WTC11 (cell line): ENCODE data around the gene PRICKLE1. TPM values are rescaled to one million over a fixed set of nuclear protein-coding genes. Genes with fewer than 3 reads are reported as not detected.

Experiments used
- ATAC-seq: fragments of 200-7000 bp; cut with Tn5 transposase; 2 replicates; pipeline ENCODE4 v1.10.0; 2021; ENCODE audit warnings: mild to moderate bottlenecking, moderate library complexity
- CTCF ChIA-PET: fragments of 300-600 bp; sonication (Branson Sonifier 250); formaldehyde crosslinking; loops from one replicate; lab custom pipeline; 2021; ENCODE audit warnings: antibody characterized with exemption; lab: Charles Lee
- POLR2A ChIA-PET: fragments of 350-600 bp; sonication (Branson Sonifier 250); formaldehyde crosslinking; loops from one replicate; lab custom pipeline; 2021; ENCODE audit warnings: antibody characterized with exemption; lab: Charles Lee
- DNase-seq: peaks from one replicate; pipeline ENCODE4 v3.0.0; 2021; ENCODE audit warnings: low spot score
- H3K27ac Mint-ChIP-seq: 2 replicates; pipeline ENCODE4 v1.8.0; 2021; ENCODE audit warnings: mixed read lengths
- H3K27me3 Mint-ChIP-seq: 2 replicates; pipeline ENCODE4 v1.8.0; 2021; ENCODE audit warnings: low read depth, mild to moderate bottlenecking, moderate library complexity, mixed read lengths
- H3K36me3 Mint-ChIP-seq: 2 replicates; pipeline ENCODE4 v1.8.0; 2021; ENCODE audit warnings: mixed read lengths
- H3K4me1 Mint-ChIP-seq: 2 replicates; pipeline ENCODE4 v1.8.0; 2022; ENCODE audit warnings: mixed read lengths
- H3K4me3 Mint-ChIP-seq: 2 replicates; pipeline ENCODE4 v1.8.0; 2021; ENCODE audit warnings: mild to moderate bottlenecking, moderate library complexity, mixed read lengths
- H3K9me3 Mint-ChIP-seq: 2 replicates; pipeline ENCODE4 v1.8.0; 2021; ENCODE audit warnings: mixed read lengths
- CREM ChIP-seq: sonication (generic); formaldehyde crosslinking; IDR thresholded peaks from 2 replicates; pipeline ENCODE4 v1.8.1; 2022; ENCODE audit warnings: mild to moderate bottlenecking, missing genetic modification reagents, moderate library complexity
- GABPB1 ChIP-seq: sonication (generic); formaldehyde crosslinking; IDR thresholded peaks from 2 replicates; pipeline ENCODE4 v1.8.1; 2023; ENCODE audit warnings: mild to moderate bottlenecking, missing genetic modification reagents
- GRHL2 ChIP-seq: fragments of 250-450 bp; sonication (Bioruptor Pico); IDR thresholded peaks from 2 replicates; pipeline ENCODE4 v1.8.0; 2022; ENCODE audit warnings: mild to moderate bottlenecking, moderate library complexity; ENCODE audit not compliant: insufficient replicate concordance, severe bottlenecking
- GTF2I ChIP-seq: fragments of 250-450 bp; sonication (Bioruptor Pico); conservative IDR thresholded peaks from 2 replicates; pipeline ENCODE4 v1.4.0; 2021; ENCODE audit warnings: mild to moderate bottlenecking
- NR1H2 ChIP-seq: sonication (generic); formaldehyde crosslinking; IDR thresholded peaks from 2 replicates; pipeline ENCODE4 v1.9.0; 2021; ENCODE audit warnings: mild to moderate bottlenecking, moderate library complexity, missing genetic modification reagents
- OVOL2 ChIP-seq: fragments of 250-450 bp; sonication (Bioruptor Pico); IDR thresholded peaks from 2 replicates; pipeline ENCODE4 v1.9.0; 2021; ENCODE audit warnings: mild to moderate bottlenecking, borderline replicate concordance
- RORB ChIP-seq: fragments of 250-450 bp; sonication (Bioruptor Pico); IDR thresholded peaks from 2 replicates; pipeline ENCODE4 v1.9.0; 2021; ENCODE audit warnings: mild to moderate bottlenecking
- SMAD3 ChIP-seq: sonication (generic); formaldehyde crosslinking; IDR thresholded peaks from 2 replicates; pipeline ENCODE4 v1.8.0; 2022; ENCODE audit warnings: missing genetic modification reagents, mild to moderate bottlenecking, borderline replicate concordance
- ZBTB21 ChIP-seq: sonication (generic); formaldehyde crosslinking; IDR thresholded peaks from 2 replicates; pipeline ENCODE4 v1.8.1; 2023; ENCODE audit warnings: mild to moderate bottlenecking, missing genetic modification reagents, borderline replicate concordance
- ZNF263 ChIP-seq: sonication (generic); formaldehyde crosslinking; IDR thresholded peaks from 2 replicates; pipeline ENCODE4 v1.8.1; 2022; ENCODE audit warnings: low read depth, mild to moderate bottlenecking, moderate library complexity, missing genetic modification reagents
- ZNF281 ChIP-seq: sonication (generic); formaldehyde crosslinking; IDR thresholded peaks from 2 replicates; pipeline ENCODE4 v1.8.0; 2023; ENCODE audit warnings: mild to moderate bottlenecking, missing genetic modification reagents
- ZNF423 ChIP-seq: fragments of 250-450 bp; sonication (Bioruptor Pico); IDR thresholded peaks from 2 replicates; pipeline ENCODE4 v2.1.2; 2022; ENCODE audit warnings: mild to moderate bottlenecking, moderate library complexity
- total RNA-seq: library from RNA; stranded (reverse); gene quantifications from 3 replicates; pipeline ENCODE4 v1.2.3, GENCODE V29; 2021
- TF ChIP-seq, protein P1 (sequence below): sonication (generic); formaldehyde crosslinking; IDR thresholded peaks from 2 replicates; pipeline ENCODE4 v1.8.1; 2023; ENCODE audit warnings: mild to moderate bottlenecking, missing genetic modification reagents
- TF ChIP-seq, protein P2 (sequence below): sonication (generic); formaldehyde crosslinking; IDR thresholded peaks from 2 replicates; pipeline ENCODE4 v1.8.1; 2023; ENCODE audit warnings: mild to moderate bottlenecking, moderate library complexity, missing genetic modification reagents
- TF ChIP-seq, protein P3 (sequence below): sonication (generic); formaldehyde crosslinking; conservative IDR thresholded peaks from 2 replicates; pipeline ENCODE4 v1.8.1; 2022; ENCODE audit warnings: mild to moderate bottlenecking, missing genetic modification reagents
- TF ChIP-seq, protein P4 (sequence below): sonication (generic); formaldehyde crosslinking; IDR thresholded peaks from 2 replicates; pipeline ENCODE4 v1.8.1; 2022; ENCODE audit warnings: mild to moderate bottlenecking, missing genetic modification reagents, moderate library complexity, borderline replicate concordance

Gene PRICKLE1
- total RNA-seq, 1 experiment from 2014 or later = 11.7 TPM

DNA sequence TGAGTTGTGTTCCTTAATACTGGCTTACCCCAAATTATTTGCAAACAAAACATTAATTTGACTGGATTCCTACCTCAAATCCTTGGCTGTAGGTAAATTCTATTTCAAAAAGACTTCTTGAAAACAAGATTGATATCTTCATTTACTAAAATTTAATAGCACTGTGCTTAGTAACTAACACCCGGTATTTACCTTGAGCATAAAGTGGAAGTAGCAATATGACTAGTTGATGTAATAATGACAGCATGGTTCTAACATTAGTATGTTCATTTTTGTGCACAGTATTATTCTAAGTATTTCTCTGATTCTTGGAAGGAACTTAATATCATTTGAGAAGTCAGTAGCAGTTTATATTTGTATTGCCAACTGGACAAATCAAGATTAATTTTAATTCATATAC is 166.8 kb downstream of the PRICKLE1 start (continued):
- TF ChIP-seq, protein P1, sequence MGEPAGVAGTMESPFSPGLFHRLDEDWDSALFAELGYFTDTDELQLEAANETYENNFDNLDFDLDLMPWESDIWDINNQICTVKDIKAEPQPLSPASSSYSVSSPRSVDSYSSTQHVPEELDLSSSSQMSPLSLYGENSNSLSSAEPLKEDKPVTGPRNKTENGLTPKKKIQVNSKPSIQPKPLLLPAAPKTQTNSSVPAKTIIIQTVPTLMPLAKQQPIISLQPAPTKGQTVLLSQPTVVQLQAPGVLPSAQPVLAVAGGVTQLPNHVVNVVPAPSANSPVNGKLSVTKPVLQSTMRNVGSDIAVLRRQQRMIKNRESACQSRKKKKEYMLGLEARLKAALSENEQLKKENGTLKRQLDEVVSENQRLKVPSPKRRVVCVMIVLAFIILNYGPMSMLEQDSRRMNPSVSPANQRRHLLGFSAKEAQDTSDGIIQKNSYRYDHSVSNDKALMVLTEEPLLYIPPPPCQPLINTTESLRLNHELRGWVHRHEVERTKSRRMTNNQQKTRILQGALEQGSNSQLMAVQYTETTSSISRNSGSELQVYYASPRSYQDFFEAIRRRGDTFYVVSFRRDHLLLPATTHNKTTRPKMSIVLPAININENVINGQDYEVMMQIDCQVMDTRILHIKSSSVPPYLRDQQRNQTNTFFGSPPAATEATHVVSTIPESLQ (CRISPR knock-in tag) = no peak
- TF ChIP-seq OVOL2 (CRISPR knock-in tag) = no peak

- ChIA-PET CTCF (interaction anchor here (1.0 to 1.2 kb wide), 2 partner anchors 61 to 147 kb away, joined by 3 to 4 read pairs; no protein-coding TSS in a partner anchor), POLR2A (interaction anchor here (0.7 kb wide), 1 partner anchor 420 kb away, joined by 3 read pairs; no protein-coding TSS in a partner anchor)
- Mint-ChIP-seq H3K27ac (no peak overlapping the region), H3K9me3 (no peaks in the 10 kb centered on the region), H3K27me3 (no peaks in the 10 kb centered on the region), H3K4me1 (peaks cover 20% of the 10 kb centered on the region), H3K36me3 (no peaks in the 10 kb centered on the region), H3K4me3 (no peak overlapping the region)
- no peak for DNase-seq
- no peak for TF ChIP-seq RORB (CRISPR knock-in tag)
- no peak for ATAC-seq
Observed at GRCh38 chr12:42421844-42422779, 167.4 kb downstream of the PRICKLE1 start.

DNA sequence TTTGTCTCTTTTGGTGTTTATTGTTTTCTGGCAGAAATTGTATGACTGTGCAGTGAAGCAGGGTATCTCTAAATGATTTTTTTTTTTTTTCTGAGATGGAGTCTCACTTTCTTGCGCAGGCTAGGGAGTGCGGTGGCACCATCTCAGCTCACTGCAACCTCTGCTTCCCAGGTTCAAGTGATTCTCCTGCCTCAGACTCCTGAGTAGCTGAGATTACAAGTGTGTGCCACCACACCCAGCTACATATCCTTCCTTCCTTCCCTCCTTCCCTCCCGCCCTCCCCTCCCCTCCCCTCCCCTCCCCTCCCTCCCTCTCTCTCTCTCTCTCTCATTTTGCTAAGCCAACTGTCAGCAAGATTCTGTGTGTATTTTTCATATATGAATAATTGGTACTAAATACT is 169.2 kb downstream of the PRICKLE1 start:
- no peak for DNase-seq
- Mint-ChIP-seq H3K36me3 (no peaks in the 10 kb centered on the region), H3K27ac (no peak overlapping the region), H3K4me1 (peaks cover 10% of the 10 kb centered on the region), H3K4me3 (no peak overlapping the region)
- CTCF ChIA-PET = interaction anchor here (0.7 to 1.2 kb wide), 3 partner anchors 48 to 292 kb away, joined by 3 to 4 read pairs (median 3); no protein-coding TSS in a partner anchor
- POLR2A ChIA-PET = no interaction called here
- TF ChIP-seq NR1H2 = no peak
- TF ChIP-seq, protein P2, sequence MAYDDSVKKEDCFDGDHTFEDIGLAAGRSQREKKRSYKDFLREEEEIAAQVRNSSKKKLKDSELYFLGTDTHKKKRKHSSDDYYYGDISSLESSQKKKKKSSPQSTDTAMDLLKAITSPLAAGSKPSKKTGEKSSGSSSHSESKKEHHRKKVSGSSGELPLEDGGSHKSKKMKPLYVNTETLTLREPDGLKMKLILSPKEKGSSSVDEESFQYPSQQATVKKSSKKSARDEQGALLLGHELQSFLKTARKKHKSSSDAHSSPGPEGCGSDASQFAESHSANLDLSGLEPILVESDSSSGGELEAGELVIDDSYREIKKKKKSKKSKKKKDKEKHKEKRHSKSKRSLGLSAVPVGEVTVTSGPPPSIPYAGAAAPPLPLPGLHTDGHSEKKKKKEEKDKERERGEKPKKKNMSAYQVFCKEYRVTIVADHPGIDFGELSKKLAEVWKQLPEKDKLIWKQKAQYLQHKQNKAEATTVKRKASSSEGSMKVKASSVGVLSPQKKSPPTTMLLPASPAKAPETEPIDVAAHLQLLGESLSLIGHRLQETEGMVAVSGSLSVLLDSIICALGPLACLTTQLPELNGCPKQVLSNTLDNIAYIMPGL (CRISPR knock-in tag) = no peak
- no peak for TF ChIP-seq ZBTB21 (CRISPR knock-in tag)
- no peak for TF ChIP-seq GABPB1 (CRISPR knock-in tag)
- no peak for TF ChIP-seq ZNF263 (CRISPR knock-in tag)
- TF ChIP-seq GRHL2 = no peak
- TF ChIP-seq GTF2I = no peak
- TF ChIP-seq CREM = no peak
- no peak for TF ChIP-seq ZNF423 (CRISPR knock-in tag)
- TF ChIP-seq, protein P3, sequence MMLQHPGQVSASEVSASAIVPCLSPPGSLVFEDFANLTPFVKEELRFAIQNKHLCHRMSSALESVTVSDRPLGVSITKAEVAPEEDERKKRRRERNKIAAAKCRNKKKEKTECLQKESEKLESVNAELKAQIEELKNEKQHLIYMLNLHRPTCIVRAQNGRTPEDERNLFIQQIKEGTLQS (CRISPR knock-in tag) = no peak
- TF ChIP-seq, protein P4, sequence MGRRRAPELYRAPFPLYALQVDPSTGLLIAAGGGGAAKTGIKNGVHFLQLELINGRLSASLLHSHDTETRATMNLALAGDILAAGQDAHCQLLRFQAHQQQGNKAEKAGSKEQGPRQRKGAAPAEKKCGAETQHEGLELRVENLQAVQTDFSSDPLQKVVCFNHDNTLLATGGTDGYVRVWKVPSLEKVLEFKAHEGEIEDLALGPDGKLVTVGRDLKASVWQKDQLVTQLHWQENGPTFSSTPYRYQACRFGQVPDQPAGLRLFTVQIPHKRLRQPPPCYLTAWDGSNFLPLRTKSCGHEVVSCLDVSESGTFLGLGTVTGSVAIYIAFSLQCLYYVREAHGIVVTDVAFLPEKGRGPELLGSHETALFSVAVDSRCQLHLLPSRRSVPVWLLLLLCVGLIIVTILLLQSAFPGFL (CRISPR knock-in tag) = no peak
- TF ChIP-seq ZNF281 (CRISPR knock-in tag) = no peak
- TF ChIP-seq SMAD3 (CRISPR knock-in tag) = no peak
- TF ChIP-seq, all 79 proteins: peak for 0
- no peak for ATAC-seq
- Mint-ChIP-seq H3K27me3 (no peaks in the 10 kb centered on the region), H3K9me3 (no peaks in the 10 kb centered on the region)
